Stimulated activated CD4-positive, alpha-beta T cell treated with anti-CD3 and anti-CD28 coated beads, Interleukin-12 subunit alpha, Interleukin-12 subunit beta, amount 100 ng/mL, for 4 hours (primary cell): ENCODE measurements around the gene PRKAR2B.
A peak's percentile ranks its signal among the peaks of the same experiment; 100 is the strongest.
"Not testable (repeated sequence)": the region's sequence is repeated elsewhere in the genome, so short reads cannot be mapped to it uniquely, and the experiment has no call there.

Experiments
- DNase-seq: peaks from one replicate; pipeline ENCODE4 v3.0.0-alpha.2; 2020

PRKAR2B gene

DNA sequence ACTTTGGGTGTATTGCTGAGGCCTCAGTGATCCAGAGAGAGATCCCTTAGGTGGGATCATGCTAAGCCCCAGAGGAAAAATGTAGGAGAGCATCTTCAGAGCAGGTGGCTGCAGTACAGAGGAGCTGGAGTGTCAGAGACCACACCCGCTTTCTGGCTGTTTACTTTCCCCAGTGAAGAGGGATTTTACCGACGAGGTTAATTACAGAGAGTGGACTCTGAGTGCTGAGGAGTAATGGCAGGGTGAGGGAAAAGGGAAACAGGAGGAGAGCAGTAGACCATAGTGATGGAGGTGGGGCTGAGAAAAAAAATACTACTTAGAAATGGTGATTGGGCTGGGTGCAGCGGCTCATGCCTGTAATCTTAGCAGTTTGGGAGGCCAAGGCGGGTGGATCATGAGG is 81.0 kb downstream of the PRKAR2B start:
- no peak for DNase-seq

DNA sequence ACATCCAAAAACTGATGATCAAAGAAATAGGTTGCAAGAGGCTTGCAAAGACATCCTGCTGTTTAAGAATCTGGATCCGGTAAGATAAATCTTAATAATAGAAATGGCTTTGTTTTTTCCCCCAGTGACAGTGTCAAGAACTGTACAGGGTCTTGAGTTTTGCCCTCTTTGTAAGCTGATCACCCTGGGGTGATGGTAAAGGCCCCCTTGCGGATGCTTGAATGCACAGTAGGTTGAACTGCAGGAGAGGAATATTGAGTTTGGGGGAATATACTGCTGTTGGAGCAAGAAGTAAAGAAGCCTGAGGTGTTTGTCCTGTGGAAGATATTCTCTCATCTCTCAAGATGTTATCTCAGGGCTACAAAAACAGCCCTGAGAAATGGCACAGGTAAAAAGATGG is 83.7 kb downstream of the PRKAR2B start:
- DNase-seq, result no peak

DNA sequence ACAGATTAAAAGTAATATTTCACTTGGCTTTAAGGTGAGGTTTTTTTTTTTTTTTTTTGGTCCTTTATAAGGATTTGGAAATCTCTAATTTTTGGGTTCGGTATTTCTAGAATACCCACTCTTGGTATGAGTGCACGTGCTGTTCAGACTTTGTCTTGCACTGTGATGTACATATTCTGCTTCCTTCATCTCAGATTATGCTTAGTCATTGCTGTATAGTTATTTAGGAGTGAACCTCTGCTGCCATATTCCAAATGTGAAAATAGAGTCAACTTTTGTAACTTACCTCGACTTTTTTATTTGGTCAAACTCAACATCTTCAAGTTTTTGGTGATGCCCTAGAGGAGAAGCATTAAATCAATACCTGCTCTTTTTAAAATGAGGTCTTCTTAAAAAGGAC is 84.2 kb downstream of the PRKAR2B start:
- DNase-seq, result no peak

DNA sequence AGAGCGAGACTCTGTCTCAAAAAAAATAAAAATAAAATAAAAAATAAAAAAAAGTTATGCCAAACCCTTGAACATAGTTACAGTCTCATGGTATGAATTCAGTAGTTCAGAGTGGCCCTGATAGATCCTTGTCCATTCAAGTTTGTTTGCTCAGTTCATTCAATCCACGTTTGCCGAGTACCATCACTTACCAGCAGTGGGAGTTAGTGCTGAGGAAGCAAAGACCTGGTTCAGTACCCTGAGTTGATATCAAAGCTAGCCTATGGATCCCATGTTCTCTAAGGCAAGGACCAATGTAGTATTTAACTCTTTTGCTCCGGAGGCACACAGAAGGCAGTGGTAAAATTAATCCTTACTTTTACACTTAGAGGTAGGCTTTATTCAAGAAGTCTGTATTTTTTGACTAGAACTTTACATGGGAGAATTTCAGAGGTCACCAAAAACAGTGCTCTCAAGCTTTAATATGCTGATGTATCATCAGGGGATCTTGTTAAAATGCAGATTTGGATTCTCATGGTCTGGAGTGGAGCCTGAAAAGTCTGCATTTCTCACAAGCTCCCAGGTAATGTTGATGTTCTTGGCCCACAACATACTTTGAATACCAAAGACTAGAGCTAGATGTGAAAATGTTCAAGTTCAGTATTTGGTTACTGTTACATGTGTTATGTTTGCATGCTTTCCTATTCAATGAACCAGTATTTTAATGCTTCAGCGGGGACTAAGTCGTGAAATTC is 86.1 kb downstream of the PRKAR2B start:
- DNase-seq, result no peak

DNA sequence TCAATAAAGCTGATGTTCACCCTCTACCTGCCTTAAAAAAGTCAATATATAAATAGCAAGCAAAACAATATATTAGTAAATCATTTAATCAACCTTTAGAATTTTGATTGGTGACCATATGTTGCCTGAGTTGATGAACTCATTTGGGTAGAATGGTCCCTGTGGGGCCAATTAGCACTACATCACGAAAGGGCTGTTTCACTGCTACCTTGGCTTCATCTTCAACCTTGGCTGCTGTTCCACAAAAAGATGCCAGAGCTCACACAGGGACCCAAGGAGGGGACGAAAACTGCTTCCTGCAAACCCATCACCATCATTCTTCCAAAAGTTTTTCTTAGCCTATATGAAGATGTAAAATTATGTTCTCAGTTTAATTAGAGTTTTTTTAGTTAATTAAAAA is 88.9 kb downstream of the PRKAR2B start:
- DNase-seq, result no peak

DNA sequence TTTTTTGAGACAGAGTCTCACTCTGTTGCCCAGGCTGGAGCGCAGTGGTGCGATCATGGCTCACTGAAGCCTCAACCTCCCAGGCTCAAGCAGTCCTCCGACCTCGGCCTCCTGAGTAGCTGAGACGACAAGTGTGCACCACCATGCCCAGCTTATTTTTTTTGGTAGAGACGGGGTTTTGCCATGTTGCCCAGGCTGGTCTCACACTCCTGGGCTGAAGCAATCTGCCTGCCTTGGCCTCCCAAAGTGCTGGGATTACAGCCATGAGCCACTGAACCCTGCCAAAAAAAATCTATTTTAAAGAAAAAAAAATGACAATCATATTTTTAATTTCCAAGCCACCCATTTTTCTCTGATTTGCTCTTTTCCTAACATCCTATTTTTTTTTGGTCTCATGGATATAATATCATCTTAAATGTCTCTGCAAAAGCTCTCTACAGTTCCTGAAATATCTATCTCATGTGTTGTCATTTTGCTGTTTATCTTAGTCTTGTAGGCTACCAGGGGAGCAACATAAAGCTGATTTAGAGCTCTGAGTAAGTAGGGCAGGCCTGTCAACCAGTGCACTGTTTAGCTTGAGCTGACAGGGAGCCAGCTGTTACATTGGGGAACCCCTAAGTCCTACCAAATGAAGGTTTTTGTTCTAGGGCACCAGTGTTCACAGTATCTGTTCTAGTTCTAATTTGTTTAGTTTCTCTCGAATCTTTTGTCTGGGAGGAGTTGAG is 94.4 kb downstream of the PRKAR2B start:
- DNase-seq, result no peak

DNA sequence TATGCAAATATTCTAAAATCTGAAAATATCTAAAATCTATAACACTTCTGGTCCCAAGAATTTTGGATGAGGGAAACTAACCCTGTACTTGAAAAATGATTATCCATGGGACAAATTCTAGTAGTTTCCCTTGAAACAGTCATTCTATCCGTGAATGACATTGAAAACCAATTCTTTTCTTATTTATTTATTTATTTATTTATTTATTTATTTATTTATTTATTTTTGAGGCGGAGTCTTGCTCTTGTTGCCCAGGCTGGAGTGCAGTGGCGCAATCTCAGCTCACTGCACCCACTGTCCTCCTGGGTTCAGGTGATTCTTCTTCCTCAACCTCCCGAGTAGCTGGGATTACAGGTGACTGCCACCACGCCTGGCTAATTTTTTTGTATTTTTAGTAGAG is 99.4 kb downstream of the PRKAR2B start:
- not testable (repeated sequence) for DNase-seq

DNA sequence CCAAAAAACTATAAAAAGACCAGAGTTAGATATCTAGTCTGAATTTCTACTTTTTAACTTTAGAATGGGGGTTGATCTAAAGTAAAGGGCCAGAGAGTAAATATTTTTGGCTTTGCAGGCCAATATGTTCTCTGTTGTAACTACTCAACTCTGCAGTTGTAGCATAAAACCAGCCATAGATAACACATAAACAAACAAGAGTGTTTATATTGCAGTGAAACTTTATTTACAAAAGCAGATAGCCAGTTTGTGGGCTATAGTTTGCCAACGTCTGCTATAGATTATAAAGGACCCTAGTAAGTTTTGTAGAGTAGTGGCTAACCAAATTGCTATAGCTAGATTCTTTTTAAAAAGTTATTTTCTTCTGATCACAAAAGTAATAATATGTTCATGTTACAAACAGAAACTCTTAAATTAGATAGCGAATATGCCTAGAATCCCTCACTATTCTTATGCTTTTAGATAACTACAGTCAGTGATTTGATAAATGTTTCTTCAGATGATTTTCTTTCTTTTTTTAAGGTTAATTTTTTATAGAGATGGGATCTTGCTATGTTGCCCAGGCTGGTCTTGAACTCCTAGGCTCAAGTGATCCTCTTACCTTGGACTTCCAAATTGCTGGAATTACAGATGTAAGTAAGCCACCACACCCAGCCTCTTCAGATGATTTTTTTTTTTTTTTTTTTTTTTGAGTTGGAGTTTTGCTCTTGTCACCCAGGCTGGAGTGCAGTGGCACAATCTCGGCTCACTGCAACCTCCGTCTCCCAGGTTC is 100.7 kb downstream of the PRKAR2B start:
- no peak for DNase-seq

DNA sequence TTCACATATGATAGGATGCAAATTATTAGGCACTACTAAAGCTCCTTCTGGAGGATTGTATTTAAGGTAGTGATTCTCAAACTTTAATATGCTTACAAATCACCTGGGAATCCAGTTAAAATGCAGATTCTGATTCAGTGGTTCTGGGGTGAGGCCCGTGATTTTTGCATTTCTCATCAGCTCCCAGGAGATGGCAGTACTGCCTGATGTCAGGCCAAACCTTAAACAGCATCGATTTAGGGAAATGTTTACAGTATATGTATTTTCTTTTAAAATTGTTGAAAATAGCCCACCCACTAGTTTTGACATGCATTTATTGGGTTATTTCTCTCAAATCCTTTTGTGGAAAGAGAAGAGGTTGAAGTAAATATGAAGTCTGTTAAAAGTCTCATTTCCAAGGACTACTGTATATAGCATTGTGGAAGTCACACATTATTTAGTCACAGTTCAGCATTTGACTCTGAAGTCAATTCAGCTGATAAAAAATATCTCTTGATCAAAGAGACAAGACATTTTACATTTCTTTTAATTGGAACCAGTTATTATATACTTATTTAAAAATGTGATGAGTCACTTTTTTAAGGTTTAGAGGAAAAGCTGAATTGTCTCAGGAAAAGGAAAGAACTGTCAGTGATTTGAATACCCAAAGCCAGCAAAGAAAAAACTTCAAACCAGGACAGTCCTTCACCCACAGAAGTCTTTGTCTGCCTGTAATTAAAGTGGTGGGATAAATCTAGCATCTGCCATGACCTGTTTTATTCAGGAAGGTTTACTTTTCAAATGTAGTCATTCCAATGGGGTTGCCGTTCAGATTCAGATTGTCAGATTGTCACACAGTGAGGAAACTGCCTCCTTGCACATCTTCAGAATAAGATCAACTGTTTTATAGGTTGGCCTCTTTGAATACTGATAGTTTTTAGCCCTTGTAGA is 103.2 kb downstream of the PRKAR2B start:
- no peak for DNase-seq

DNA sequence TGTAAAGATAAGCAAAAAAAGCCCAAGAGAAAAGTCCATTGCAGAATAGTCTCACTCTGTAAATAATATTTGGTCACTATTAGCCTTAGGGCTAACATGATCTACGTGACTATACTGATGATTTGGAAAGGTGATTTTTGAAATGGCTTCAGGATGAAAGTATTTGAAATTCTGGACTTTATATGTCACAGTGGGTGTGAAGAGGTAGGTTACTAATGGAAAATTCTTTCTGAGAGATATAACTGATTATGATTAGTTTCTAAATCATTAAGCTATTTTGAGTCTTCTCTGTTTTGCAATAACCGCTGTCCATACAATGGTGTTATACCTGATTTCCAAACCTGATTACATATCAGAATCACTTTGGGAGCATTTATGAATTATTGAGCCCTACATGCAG is 104.2 kb downstream of the PRKAR2B start:
- DNase-seq, result no peak

DNA sequence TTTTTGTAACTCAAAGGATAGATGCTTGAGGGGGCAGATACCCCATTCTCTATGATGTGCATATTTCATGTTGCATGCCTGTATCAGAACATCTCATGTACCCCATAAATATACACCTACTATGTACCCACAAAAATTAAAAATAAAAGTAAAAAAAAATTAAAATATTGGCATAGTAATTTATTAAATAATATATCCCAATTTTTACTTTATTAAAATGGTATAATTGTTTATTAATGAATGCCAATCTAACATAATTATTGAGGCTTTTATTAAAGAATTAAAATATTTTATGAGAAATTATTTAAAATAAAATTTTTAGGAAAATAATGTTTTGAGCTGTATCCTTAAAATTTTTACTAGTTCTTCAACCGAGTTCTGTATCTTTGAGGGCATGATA is 105.4 kb downstream of the PRKAR2B start:
- no peak for DNase-seq

DNA sequence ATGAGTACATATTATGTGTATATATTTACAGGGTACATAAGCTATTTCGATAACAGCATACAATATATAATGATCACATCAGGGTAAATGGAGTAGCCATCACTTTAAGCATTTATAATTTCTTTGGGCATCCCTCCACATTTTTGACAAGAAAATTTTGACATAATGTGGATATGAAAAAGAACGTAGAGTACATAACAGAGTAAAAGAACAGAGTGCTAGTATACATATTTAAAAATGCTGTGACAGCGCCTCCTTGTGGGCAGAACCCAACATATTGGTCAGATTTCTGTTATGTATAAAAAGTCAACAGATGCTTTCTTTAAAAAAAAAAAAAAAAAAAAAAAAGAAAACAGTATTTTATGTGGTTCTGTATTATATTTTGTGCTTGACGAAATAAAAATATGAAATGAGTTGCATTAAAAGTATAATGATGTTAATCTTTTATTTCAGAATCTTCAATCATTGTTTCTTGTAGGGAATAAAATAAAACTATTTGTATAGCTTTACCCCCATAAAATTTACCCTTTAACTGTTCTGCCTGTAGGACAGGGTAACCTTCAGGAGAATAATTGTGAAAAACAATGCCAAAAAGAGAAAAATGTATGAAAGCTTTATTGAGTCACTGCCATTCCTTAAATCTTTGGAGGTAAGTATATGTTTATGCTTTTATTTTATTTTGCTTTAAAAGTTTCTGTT is 106.0 kb downstream of the PRKAR2B start:
- DNase-seq, result peak; percentile 71

DNA sequence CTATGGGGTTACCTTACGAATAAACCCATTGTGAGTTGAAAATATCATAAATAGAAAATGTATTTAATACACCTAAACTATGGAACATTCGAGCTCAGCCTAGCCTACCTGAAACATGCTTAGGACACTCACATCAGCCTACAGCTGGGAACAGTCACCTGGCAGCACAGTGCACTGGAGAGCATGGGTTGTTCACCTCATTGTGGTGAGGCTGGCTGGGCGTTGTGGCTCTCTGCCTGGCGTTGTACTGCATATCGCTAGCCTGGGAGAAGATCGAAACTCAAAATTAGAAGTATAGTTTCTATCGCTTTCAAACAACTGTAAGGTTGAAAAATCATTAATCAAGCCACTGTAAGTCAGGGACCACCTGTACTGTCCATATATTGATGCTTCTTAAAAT is 107.0 kb downstream of the PRKAR2B start:
- DNase-seq, result no peak

DNA sequence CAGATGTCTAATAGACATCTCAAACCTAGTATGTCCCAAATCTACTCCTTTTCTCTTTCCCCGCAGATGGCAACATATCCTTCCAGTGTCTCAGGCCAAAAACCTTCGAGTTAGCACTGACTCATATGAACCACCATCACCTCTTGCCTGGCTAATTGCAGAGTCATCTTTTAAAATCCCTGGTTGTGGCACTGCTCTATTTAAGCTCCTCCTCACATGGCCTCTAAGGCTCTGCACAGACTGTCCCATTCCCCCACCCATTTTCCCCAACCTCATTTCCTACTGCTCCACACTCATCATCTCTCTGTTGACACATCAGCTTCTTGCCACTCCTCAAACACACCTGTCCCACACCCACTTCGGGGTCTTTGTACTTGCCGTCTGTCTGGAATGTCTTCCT is 107.5 kb downstream of the PRKAR2B start:
- DNase-seq, result no peak

DNA sequence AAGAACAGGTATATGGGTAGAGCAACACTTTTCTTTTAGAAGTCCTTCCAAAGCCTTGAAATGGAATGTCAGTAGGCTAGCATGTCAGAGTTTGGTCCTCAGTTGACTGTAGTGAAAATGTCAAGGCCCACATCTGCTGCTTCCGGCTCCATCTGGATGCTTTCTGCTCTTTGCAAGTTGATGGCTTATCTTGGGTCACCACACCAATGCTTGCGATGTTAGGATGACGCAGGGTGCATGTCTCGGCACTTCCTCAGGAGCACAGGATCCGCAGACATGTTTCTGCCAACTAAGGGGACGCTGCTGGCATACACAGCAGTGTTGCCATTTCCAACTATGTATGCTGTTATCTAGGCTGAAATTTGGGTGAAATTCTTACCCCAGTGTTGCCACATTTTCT is 110.3 kb downstream of the PRKAR2B start:
- DNase-seq, result no peak

DNA sequence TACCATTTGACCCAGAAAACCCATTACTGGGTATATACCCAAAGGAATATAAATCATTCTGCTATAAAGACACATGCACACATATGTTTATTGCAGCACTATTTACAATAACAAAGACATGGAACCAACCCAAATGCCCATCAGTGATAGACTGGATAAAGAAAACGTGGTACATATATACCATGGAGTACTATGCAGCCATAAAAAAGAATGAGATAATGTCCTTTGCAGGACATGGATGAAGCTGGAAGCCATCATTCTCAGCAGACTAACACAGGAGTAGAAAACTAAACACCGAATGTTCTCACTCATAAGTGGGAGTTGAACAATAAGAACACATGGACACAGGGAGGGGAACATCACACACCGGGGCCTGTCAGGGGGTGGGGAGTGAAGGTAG is 111.2 kb downstream of the PRKAR2B start:
- not testable (repeated sequence) for DNase-seq

DNA sequence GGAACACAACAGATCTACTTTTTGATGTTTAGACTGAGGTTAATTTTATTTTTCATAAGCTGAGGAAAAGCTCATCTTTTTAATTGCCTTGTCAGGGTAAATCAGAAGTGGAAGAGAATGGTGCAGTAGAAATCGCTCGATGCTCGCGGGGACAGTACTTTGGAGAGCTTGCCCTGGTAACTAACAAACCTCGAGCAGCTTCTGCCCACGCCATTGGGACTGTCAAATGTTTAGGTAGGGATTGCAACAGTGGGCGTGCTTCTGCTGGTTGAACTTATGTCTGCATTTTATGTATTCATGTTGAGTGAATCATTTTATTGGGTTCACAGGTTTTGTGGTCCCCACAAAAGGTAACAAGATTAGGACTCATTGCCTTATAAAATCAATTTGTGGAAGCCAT is 112.6 kb downstream of the PRKAR2B start:
- DNase-seq, result no peak

DNA sequence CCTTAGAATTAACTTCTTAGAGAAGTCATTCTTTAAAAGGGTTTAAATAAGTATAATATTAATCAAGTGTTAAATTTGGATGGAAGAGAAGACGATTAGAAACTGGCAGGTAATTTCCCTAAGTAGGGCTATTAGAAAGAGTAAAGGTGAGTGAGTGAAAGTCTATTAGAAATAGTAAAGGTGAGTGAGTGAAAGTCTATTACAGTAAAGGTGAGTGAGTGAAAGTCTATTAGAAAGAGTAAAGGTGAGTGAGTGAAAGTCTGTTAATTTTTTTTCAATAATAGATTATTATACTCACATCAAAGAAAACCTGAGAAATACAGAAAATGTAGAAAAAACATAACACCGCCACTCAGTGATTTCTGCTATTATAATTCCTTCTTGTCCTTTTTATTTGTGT is 113.5 kb downstream of the PRKAR2B start:
- no peak for DNase-seq

DNA sequence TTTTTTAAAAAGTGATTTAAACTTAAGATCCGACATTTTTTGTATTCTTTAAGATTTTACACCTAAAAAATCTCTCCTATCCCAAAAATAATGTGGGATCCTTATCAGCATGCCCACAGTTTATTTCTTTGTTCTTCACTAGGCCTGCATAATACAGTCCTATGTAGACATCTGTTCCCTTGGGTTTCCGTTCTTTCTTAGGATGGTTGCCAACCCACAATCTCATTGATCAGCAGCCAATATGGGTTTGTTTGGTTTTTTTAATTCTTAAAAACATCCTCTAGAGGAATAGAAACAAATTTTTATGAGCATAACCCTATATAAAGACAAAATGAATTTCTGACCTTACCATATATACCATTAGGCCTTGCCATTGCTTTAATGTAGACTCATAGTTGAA is 115.9 kb downstream of the PRKAR2B start:
- no peak for DNase-seq

DNA sequence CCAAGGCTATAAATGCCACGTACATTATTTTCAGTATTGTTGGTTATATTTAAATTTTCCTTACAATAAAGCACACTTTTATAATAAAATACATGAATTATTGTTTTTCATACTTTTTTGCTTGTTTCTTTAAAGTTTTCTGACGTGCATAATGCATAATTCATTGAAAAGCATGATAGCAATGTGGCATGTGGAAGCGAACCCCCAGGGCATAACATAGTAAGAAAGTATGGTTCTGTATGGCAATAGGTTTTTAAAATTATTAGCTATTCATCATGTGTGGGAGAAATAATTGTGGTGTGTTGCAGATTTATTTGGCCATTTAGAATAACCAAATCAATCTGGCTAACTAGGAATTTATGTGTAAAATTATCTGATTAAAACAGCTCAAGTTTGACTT is 116.9 kb downstream of the PRKAR2B start:
- DNase-seq, result no peak

DNA sequence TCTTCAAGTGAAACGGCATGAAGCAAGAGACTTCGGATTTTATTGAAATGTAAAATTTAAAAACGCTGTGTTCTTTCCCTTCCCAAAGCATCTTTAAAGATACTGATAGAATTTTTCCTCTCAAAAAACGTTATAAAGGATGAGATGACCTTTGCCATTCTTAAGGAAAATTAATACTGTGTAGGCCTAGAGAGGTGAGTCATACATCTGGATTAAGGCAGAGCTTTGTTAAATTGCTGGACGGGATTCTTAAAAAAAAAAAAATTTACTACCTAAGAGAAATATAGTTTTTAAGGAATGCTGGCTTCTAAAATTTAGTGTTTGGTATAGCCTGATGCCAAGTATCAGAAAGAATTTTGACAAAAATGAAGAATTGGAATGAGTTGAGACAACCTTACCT is 118.0 kb downstream of the PRKAR2B start:
- no peak for DNase-seq

DNA sequence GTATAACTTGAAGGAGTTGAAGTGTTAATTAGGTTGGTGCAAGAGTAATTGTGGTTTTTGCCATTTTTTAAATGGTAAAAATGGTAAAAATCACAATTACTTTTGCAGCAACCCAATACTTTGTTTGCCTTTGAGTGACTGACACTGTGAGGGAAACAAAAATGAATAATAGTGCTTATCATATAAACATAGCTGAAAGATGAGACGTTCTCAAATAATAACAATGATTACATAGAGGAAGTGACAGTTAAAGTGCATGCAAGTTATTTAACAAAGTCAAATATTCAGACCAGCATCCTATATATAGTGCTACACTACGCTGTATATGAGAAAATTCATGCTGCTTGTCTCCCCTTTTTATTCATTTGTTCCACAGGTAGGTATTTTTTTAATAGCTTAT is 119.6 kb downstream of the PRKAR2B start:
- DNase-seq, result no peak
